IPS DF 19.7 (cell line): ENCODE measurements around the gene RALGPS1.

Experiments
- DNase-seq: peaks from one replicate; pipeline ENCODE4 v3.0.0-alpha.2; 2013; ENCODE audit warnings: low read depth, low spot score

RALGPS1 gene

DNA sequence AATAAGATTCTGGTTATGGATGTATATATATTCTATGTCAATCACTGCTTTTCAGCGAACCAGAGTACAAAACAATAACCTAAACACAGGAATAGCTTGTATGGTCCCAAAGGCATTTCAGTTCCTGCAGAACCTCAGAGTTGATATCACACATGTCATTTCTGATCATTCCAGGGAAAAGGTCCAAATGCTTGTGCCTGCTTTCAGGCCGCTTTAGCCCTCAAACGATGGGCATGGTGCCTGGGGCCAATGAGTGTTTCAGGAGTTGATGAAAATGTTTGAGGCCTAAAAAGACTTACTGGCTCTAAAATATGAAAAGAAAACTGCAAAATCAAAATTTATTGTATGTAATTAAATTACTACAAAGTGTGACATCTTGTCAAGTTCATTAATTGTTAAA is 185.1 kb downstream of the RALGPS1 start:
- DNase-seq, result no peak

DNA sequence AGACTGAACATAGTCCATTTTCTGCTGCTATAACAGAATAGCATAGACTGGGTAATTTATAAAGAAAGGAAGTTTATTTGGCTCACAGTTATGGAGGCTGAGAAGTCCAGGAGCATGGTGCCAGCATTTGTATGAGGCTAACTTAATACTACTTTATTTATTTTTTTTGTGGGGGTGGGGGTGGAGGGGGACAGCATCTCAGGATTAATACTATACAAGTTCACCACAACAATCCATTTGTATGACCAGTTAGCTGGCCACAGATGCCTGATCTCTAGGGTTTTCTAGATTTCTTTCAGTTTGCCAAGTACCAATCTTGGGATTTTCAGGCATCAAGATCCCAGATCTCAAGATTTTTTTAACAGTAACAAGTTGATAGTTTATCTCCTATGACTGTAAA is 187.6 kb downstream of the RALGPS1 start:
- DNase-seq, result no peak

DNA sequence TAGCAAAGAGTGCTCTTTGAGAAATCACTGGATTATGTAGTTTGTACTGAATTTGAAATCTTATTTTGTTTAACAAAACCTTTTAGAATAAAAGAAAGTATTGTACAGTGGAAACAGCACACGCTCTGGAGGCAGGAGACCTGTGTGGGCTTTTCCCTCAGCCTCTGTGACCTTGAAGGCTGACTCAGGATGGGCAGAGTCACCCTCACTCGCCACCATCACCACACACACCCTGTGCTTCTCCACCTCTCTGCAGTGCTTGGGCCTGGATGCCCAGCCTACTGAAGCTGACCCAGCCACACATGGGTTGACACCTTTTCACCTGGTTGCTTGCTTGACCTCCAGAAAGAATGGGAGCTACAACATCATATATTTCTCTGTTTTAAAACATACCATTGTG is 188.2 kb downstream of the RALGPS1 start:
- no peak for DNase-seq

DNA sequence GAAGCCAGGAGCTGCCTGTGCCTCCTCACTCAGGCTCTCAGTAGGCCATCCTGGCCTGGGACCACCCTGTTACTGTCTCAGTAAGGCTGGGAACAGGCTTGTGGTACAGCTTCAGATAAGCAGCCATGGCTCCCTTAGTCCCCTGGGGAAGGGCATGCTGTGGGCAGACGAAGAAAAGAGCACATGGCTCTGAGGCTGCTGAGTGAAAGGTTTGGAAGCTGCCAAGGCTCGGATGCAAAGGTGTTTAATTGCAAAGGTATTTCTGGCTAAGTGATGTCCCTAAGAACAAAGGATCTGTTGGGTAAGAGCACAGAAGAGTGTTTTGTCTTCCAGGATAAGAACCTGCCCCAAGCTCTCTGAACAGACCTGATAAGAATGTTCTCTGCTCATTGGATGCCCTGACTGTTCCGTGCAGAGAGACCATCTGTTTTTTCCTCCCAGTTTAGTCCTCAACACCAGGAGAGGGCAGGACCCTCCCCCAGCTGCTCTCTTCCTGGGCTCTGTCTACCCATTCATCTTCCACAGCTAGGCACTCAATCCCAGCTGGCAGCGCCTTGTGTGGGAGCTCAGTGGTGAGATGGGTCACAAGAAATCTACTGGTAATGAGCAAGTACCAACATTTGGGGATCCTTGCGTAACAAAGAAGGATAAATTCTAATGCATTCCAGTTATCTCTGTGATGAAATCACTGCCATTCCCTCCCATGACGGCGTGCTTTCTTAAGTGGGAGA is 190.2 kb downstream of the RALGPS1 start:
- no peak for DNase-seq

DNA sequence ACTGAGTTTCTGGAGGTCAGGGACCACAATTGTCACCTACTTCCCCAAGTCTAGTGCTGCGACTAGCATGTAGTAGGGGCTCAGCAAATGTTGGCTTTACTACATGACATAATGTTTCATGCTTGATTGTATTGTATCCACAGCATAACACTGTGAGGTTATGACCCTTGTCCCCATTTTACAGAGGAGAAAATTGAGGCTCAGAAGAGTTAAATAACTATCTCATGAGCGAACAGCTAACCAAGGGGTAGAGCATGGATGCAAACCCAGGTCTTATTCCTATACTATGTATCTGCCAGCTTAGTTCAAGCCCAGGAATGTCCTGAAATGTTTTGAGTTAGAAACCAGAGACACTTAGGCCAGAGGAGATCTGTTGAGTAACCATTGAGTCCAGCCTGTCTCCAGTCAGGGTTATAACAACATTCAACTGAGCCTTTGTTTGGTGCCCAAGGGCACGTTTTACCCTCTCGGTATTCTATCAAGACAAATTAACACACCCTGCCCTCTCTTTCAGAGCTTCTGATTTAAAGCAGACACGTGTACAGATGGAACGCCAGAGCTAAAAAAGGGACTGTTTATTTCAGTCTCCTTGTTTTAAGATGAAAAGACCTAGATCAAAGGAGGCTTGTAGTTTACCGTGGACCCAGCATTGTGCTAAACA is 191.4 kb downstream of the RALGPS1 start:
- DNase-seq, result no peak

DNA sequence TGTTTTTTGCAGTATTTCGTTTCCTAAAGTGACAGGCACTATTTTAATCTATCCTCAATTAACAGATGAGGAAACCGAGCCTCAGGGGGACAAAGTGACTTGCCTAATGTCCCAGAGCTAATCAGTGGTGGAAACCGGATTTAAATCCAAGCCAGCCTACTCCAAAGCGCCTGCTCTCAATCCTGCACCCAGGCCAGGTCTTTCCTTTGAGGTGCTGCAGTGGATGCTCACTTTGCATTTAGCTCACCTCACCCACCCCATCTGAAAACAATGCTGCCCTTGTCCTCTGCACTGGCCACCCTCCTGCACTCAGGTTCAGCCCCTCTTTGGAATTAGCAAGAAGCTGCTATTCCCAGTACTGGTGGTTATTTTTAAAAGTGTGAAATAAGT is 191.9 kb downstream of the RALGPS1 start:
- DNase-seq, result no peak

DNA sequence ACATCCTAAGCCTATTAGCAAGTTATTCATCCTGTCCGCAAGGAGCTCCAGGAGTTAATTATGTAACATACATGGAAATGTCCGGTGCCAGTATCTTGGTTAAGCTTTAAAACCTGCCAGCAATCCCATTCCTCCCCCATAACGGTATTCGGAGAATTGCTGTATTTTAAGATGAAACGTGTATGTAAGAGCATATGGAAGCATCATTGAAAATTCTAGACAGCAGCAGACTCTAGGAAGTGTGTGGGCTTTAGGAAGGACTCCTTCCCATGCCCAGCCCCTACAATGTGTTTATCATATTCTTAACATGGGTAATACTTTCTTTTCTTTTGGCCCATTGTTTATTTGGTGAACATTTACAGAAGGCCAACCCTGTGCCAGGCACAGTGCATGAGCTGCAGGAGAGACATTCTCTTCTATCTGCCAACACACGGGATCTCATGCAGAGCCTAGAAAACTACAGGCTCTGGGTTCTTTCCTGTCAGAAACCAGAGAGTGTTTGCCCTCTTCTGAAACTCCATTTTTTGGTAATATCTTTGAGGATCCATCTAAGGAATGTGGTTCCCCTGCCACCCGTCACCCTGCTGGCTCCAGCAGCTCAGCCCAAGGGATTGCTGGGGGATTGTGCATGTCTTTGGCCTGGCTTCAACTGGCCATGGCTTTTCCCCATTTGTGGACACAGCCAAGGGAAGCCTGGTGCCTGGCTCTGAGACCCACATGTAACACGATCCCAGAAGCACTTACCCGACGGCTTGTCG is 192.8 kb downstream of the RALGPS1 start:
- DNase-seq, result no peak

DNA sequence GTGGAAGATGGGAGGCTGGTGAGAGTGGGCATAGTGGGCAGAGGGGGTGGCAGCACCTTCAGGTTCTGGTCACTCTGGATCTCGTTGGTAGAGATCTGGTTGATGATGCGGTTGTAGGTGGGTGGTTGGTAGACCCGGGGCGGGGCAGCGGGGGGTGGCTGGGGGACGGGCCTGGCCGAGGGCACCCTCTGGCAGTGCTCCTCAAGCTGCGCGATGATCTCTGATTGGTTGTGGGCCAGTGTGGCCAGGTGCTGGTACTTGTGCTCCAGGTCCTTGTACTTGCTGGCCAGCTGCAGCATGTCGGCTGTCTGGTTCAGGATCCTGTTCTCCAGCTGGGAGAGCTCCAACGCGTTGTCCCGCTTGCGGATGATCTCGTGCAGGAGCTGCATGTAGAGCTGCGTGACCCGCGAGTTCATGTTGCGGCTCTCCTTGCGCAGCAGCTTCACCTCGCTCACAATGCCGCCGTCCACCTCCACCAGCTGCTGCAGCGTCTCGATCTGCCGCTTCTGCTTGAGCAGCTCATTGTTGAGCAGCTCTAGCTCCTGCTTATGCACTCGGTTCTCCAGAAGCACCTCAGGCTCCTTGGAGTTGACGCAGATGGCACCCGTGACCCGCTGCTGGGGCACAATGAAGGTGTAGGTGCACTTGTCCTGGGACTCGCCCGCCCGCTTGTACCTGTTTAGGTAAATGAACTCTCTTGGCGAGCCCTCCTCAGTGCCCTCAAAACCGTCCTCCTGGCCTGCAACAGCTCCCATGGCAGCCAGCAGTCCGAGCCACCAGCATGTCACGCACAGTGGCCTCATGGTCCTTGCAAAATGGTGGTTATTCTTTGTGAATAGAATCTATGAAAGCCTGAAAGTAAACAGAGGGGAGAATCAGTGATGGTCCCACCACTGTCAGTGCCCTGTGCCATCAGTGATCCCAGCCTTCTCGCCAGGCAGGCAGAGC is 193.6 kb downstream of the RALGPS1 start:
- DNase-seq, result no peak

DNA sequence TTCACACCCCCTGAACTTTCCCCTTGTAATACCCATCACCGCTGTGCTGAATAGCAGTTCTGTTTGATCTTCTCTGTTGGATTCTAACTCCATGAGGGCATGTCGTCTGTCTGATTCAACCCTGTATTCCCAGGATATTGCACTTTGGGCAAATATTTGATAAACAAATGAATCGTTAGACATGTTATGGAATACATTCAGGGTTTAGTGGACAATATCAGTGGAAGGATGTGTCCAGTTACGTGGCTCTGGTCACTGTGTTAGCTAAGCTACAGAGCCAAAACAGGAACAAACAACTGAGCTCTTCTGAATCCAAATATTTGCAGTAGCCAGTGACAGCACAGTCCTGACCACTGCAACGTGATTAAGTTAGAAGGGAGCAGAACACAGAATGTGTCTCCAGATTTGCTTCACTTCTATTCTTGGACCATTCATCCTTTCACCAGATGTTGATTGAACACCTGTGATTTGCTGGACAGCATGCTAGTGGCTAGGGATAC is 194.7 kb downstream of the RALGPS1 start:
- DNase-seq, result no peak

DNA sequence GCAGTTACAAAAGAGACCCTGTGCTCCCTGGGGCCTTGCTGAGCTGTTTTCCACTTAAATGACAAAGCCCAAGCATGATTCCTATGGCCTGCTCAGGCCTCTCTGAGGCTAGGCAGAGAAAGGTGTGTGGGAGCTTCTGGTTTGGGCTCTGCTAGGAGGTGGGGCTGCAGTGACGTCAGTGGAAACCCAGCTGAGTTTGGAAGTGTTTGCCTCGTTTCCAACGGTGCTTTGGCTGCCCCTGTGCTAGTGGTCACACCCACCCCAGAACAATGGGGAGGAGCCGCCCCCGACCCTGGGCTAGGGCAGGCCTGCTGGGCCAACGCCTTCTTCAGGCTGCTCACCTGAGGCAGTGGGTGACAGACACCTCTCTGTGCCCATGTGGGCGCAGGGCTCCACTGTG is 197.5 kb downstream of the RALGPS1 start:
- DNase-seq, result peak; percentile 93

DNA sequence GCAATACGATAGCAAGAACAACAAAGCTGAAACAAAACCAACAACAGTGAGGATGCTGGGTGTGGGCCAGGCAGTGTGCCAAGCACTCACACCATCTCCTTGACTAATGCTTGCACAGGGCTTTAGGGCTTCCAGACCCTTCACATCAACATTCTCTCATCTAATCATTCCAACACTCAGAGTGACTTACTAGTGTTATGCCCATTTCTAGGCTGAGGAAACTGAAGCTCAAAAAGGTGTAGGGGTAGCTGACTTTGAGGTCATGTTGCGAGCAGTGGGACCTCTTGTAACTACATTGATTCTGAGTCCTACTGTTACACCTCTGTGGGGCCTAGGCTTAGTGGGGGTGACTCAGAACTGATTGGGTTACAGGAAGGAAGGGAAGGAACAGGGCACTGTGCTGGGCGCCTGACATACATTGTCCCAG is 198.2 kb downstream of the RALGPS1 start:
- no peak for DNase-seq

DNA sequence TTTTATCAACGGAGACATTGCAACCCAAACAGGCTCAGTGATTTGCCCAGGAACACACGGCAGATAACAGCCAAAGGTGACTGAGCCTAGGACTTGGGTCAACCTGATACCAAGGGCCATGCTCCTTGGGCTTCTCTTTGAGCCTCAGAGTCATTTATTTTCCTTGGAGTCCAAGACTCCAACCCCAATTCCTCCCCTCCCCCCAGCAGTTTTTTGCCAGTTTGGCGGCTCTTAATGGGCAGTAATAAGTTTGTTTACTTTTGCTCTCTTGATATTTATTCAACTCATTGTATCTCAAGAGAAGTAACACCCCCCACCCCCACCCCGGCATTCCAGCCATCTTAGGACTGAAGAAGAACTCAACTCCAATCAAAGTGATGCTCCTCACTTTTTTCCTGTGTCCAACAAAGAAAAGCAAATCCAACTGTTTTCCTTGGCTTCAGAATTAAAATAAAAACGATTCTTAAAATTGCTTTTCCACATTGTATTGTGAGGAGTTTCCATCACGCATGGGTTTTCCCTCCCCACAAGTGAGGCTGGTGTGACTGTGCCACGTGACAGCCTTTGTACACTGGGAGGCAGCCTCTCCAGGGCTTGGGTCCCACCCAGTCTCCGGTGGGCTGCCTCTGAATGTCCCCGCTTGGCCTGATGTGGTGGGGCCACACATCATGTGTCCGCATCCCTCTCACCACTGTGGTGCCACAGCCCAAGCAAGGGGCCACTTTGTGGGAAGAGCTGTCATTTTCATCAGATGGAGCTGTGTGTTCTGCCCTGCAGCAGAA is 198.8 kb downstream of the RALGPS1 start:
- no peak for DNase-seq

DNA sequence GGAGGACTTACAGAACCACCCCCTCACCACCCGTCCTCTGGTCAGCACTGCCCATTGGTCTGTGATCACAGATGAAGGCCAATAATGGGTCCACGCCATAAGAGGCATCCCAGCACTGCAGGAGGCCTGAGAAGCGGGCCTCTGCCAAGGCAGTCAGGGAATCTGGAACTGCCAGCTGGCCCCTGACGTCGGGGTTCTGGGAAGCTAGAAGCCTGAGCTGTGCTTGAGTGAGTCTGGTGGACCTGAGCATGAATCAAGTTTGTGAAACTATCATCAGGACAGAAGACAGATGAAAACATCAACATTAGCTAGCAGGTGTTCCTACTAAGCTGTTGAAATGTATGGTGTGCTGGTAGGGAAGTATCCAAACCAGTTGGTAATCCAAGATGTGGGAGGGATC is 200.0 kb downstream of the RALGPS1 start:
- DNase-seq, result no peak

DNA sequence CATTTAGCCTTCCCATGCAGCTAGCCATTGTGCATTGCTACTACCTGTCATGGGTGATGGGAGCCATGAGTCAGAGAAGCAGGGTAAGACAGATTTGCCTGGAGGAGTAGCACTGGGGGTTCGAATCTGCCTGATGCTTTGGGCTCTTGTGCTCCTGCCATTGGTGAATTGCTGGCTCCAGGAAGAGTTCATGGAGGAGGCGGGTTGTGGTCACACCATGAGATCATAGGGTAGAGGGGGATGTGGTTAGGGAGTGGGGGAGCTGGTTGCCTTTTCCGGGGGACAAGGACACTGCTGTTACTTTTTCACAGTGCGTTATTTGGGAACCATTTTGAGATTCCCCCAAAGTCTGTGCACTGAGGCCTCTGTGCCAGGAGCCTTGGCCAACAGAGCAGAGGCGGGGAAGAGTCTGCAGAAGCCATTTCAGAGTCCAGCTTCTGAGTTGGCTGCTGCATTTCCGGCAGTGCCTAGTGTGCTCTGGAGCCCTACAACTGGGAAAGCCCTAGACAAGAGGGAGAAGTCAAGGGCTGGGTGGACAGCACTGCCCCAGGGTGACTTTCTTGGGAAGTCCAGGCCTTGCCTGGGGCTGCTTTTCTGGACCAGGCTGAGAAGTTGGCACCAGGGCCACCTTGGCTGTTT is 201.6 kb downstream of the RALGPS1 start:
- DNase-seq, result no peak

DNA sequence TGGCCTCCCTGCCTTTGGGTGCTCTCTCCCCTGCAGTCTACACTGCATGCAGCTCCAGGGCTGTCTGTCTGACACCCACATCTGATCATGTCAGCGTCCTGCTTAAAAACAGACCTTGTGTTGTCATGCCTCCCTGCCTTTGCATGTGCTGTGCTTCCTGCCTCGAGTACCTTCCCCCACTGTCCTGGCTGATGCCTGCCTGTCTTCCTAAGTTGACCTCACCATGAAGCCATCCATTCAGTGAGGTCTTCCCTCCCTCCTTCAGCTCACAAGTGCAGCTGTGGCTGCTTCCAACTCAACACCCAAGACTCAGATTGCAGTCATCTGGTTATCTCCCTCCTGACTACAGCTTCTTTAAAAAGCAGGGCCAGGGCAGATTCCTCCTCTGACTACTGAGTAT is 202.4 kb downstream of the RALGPS1 start:
- no peak for DNase-seq

DNA sequence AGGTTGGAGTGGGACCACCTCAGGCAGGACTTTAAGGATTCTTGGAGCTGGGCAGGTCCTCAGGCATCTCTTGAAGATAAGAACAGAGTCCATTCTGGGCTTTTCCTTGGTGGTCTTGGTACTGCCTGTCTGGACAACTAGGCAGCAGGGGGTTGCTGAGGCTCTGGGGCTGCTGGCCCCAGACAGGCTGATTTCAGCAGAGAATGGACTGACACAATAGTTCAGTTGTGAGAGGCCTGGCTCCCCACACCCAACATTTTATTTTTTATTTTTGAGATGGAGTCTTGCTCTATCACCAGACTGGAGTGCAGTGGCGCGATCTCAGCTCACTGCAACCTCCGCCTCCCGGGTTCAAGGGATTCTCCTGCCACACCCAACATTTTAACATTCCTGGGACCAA is 203.2 kb downstream of the RALGPS1 start:
- DNase-seq, result no peak

DNA sequence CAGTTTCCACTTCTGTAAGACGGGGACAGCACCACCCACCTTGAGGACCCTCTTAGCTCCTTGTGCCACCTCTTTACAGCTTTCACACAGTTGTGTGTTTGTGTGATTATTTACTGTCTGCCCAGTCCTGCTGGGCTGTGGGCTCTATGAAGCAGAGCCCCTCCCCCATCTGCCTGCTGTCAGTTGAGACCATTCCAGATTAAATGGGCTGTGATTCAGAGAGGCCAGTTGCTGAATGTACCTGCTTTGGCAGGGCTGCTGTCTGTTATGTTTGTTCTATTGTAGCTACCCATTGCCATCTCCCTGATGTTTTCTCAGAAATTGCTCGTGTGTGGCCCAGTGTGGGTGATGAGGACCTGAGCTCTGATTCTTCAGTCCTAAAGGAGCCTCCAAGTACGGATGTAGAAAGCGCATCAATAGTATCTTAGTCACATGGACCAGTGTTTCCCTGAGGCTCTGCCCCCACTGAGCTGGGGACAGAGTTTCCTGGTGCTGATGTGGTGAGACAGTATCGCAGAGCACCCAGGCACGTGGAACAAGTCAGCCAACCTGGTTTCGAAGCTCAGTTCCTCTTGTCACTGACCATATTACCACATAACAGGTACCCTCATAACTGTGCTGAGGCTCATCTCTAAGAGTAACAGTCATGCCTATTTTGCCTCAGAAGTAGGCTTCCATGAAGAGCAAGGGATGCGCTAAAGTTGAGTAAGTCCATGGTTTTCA is 204.2 kb downstream of the RALGPS1 start:
- no peak for DNase-seq

DNA sequence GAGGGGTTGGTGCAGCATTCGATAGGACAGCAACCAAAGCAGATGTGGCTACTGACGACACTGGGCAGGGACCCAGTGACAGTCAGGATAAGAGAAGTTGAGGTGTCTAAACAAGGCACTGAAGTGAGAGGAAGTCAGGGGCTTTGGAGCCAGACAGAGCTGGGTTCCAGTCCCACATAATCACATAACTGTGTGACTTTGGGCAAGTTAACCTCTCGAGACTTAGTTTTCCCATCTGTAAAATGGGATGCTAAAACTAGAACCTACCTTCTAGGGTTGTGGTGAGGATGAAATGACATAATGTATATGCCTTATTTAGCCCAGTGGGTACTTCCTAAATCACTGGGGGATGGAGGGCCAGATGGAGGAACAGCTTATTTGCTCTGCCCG is 204.7 kb downstream of the RALGPS1 start:
- no peak for DNase-seq

DNA sequence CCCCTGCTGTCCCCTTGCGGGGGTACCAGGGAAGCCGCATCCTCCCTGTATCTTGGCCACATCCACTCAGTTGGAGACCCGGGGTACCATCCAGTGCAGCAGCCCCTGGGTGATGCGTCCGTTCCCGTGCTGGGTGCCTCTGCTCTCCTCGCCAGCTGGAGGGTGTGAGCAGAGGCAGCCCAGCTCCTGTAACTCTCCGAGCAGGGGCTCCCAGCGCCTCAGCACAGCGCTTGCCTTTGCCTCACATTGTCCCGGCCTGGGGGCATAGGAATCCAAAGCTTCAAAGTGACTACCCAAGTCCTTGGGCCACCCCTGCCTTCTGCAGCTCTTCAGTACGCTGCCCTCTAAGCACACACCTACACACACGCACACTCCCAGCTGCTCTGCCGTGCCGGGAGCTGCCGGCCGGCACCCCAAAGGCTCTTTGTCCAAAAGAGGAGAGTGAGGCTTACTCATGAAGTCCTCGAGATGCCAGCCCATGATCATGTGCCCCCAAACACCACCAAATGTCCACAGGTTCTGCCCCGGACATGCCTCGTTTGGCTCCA is 207.1 kb downstream of the RALGPS1 start:
- DNase-seq, result no peak
